ENCODE results near the gene TBCD. TPM values are rescaled to one million over a fixed set of nuclear protein-coding genes. Genes with fewer than 3 reads are reported as not detected.

TBCD gene
- total RNA-seq, 1 donor from 2014 or later, result 49.9 TPM

- no peak overlapping the region for H3K27ac Mint-ChIP-seq
- POLR2A ChIA-PET, result interaction anchor here (0.7 kb wide), 1 partner anchor 171 kb away, joined by 3 read pairs; no protein-coding TSS in a partner anchor
Observed at GRCh38 chr17:82713071-82713723, 38.7 kb upstream of the TBCD start.

GRCh38 chr17:82716203-82717010 is 35.5 kb upstream of the TBCD start, which contains the start of gene FN3KRP:
Gene FN3KRP (plus strand): TSS chr17:82716706. CDS start chr17:82716756, 50 bp downstream.
- Mint-ChIP-seq H3K27ac (peak within 1 kb of the TSS; percentile 87), H3K36me3 (ENCODE audit: low read depth) (peaks cover 25% of the 10 kb centered on the region), H3K27me3 (no peaks in the 10 kb centered on the region), H3K4me3 (peak within 1 kb of the TSS; percentile 96), H3K4me1 (peaks cover 22% of the 10 kb centered on the region), H3K9me3 (no peaks in the 10 kb centered on the region)
- peak; percentile 78 for DNase-seq
- POLR2A ChIA-PET, result interaction anchor here (0.6 to 1.4 kb wide), 10 partner anchors 9 to 1033 kb away, joined by 3 to 9 read pairs (median 5); partner anchors contain the start of gene ARL16
- intact Hi-C loops (cut with micrococcal nuclease), result loop anchor here (1.0 kb wide), 5 partner anchors 8 to 123 kb away; partner anchors contain the start of genes RAB40B, TBCD and WDR45B
- ATAC-seq (ENCODE audit: low read depth), result peak; percentile 95
- CTCF ChIA-PET, result no interaction called here
- TF ChIP-seq, protein P1, sequence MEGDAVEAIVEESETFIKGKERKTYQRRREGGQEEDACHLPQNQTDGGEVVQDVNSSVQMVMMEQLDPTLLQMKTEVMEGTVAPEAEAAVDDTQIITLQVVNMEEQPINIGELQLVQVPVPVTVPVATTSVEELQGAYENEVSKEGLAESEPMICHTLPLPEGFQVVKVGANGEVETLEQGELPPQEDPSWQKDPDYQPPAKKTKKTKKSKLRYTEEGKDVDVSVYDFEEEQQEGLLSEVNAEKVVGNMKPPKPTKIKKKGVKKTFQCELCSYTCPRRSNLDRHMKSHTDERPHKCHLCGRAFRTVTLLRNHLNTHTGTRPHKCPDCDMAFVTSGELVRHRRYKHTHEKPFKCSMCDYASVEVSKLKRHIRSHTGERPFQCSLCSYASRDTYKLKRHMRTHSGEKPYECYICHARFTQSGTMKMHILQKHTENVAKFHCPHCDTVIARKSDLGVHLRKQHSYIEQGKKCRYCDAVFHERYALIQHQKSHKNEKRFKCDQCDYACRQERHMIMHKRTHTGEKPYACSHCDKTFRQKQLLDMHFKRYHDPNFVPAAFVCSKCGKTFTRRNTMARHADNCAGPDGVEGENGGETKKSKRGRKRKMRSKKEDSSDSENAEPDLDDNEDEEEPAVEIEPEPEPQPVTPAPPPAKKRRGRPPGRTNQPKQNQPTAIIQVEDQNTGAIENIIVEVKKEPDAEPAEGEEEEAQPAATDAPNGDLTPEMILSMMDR (IDR thresholded peaks at IDR 0.05), result no peak

More at GRCh38 chr17:82713071-82713723, 38.7 kb upstream of the TBCD start:
- TF ChIP-seq, protein P1 (IDR thresholded peaks at IDR 0.05), result no peak
- Mint-ChIP-seq H3K36me3 (ENCODE audit: low read depth) (peaks cover 4% of the 10 kb centered on the region), H3K4me3 (peak overlapping the region; percentile 17), H3K4me1 (peaks cover 23% of the 10 kb centered on the region), H3K9me3 (no peaks in the 10 kb centered on the region), H3K27me3 (no peaks in the 10 kb centered on the region)
- DNase-seq (no peak), ATAC-seq (ENCODE audit: low read depth) (no peak)
- CTCF ChIA-PET, result no interaction called here
- intact Hi-C loops (cut with micrococcal nuclease), result no loop called here

GRCh38 chr17:82718986-82719685 is 32.7 kb upstream of the TBCD start:
- intact Hi-C loops (cut with micrococcal nuclease), result no loop called here
- no peak overlapping the region for H3K4me3 Mint-ChIP-seq
- CTCF ChIA-PET, result interaction anchor here (0.7 kb wide), 1 partner anchor 56 kb away, joined by 4 read pairs; no protein-coding TSS in a partner anchor

GRCh38 chr17:82720204-82720603 is 31.7 kb upstream of the TBCD start:
- Mint-ChIP-seq H3K27me3 (no peaks in the 10 kb centered on the region), H3K4me3 (no peak overlapping the region), H3K27ac (no peak overlapping the region)

More at GRCh38 chr17:82718986-82719685, 32.7 kb upstream of the TBCD start:
- H3K27ac Mint-ChIP-seq, result no peak overlapping the region
- no peaks in the 10 kb centered on the region for H3K9me3 Mint-ChIP-seq
- peaks cover 43% of the 10 kb centered on the region for H3K36me3 Mint-ChIP-seq (ENCODE audit: low read depth)
- TF ChIP-seq, protein P1 (IDR thresholded peaks at IDR 0.05), result no peak
- DNase-seq (no peak), ATAC-seq (ENCODE audit: low read depth) (no peak)
- no peaks in the 10 kb centered on the region for H3K27me3 Mint-ChIP-seq
- peaks cover 22% of the 10 kb centered on the region for H3K4me1 Mint-ChIP-seq
- POLR2A ChIA-PET, result interaction anchor here (0.6 kb wide), 1 partner anchor 8 kb away, joined by 4 read pairs; no protein-coding TSS in a partner anchor

More at GRCh38 chr17:82720204-82720603, 31.7 kb upstream of the TBCD start:
- intact Hi-C loops (cut with micrococcal nuclease), result no loop called here
- ATAC-seq (ENCODE audit: low read depth), result no peak
- peaks cover 22% of the 10 kb centered on the region for H3K4me1 Mint-ChIP-seq
- POLR2A ChIA-PET, result no interaction called here
- H3K36me3 Mint-ChIP-seq (ENCODE audit: low read depth), result peaks cover 44% of the 10 kb centered on the region
- H3K9me3 Mint-ChIP-seq, result no peaks in the 10 kb centered on the region
- TF ChIP-seq, protein P1 (IDR thresholded peaks at IDR 0.05), result no peak
- no peak for DNase-seq
- CTCF ChIA-PET, result interaction anchor here (0.7 kb wide), 1 partner anchor 55 kb away, joined by 4 read pairs; no protein-coding TSS in a partner anchor

Data from activated B cell treated with CpG ODN at 0.5 μM for 24 hours (primary cell).